ENCODE measurements around the gene TSPAN6.

GRCh38 chrX:100647095-100647494 is 10.5 kb upstream of the TSPAN6 start:
- TF ChIP-seq, protein P1, sequence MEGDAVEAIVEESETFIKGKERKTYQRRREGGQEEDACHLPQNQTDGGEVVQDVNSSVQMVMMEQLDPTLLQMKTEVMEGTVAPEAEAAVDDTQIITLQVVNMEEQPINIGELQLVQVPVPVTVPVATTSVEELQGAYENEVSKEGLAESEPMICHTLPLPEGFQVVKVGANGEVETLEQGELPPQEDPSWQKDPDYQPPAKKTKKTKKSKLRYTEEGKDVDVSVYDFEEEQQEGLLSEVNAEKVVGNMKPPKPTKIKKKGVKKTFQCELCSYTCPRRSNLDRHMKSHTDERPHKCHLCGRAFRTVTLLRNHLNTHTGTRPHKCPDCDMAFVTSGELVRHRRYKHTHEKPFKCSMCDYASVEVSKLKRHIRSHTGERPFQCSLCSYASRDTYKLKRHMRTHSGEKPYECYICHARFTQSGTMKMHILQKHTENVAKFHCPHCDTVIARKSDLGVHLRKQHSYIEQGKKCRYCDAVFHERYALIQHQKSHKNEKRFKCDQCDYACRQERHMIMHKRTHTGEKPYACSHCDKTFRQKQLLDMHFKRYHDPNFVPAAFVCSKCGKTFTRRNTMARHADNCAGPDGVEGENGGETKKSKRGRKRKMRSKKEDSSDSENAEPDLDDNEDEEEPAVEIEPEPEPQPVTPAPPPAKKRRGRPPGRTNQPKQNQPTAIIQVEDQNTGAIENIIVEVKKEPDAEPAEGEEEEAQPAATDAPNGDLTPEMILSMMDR (IDR thresholded peaks at IDR 0.05) = no peak
- no peak for TF ChIP-seq POLR2AphosphoS5 (IDR thresholded peaks at IDR 0.05)

Data from suprapubic skin (tissue), 3 donors.